Measurements from ENCODE around the gene CCDC69.

DNA sequence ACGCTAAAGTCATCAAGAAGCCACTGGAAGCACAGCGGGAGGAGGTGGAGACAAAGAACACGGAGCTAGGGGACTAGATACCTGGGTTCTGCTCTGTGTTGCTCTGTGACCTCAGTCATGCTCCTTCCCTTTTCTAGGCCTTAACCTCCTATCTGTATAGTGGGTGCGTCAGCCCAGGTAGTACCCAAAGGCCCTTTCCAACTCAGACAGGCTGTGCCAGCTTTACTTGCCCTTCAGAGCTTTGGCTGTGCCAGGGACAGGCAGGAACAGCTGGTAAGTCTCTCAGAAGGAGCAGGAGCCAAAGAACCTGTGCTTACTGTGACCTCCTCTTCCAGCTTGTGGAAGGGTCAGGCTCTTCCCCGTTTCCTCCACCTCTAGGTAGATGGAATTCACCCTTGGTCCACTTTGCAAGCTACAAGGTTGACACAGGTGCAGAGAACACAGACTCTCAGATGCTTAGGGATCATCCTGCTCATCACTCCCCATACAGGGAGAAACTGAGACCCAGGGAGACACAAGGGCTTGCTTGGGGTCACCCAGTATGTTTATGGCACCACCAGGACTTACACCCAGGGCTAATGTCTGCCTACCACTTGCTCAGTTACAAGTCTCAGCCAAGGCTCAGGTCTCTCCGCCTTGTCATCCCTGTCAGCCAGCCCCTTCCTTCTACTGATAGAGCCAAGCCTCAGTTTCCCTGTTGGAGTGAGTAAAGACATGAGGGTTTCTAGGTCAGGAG is 1.7 kb downstream of the CCDC69 start:
- TF ChIP-seq, protein P1, sequence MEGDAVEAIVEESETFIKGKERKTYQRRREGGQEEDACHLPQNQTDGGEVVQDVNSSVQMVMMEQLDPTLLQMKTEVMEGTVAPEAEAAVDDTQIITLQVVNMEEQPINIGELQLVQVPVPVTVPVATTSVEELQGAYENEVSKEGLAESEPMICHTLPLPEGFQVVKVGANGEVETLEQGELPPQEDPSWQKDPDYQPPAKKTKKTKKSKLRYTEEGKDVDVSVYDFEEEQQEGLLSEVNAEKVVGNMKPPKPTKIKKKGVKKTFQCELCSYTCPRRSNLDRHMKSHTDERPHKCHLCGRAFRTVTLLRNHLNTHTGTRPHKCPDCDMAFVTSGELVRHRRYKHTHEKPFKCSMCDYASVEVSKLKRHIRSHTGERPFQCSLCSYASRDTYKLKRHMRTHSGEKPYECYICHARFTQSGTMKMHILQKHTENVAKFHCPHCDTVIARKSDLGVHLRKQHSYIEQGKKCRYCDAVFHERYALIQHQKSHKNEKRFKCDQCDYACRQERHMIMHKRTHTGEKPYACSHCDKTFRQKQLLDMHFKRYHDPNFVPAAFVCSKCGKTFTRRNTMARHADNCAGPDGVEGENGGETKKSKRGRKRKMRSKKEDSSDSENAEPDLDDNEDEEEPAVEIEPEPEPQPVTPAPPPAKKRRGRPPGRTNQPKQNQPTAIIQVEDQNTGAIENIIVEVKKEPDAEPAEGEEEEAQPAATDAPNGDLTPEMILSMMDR (IDR thresholded peaks at IDR 0.05; ENCODE audit: low read depth, low read length), result no peak
- no peak for TF ChIP-seq POLR2A (IDR thresholded peaks at IDR 0.05; ENCODE audit: extremely low read depth, insufficient read length)

Measured in NB4 (cell line).